Kidney (tissue), 14 donors: Measurements from ENCODE around the gene FCN2. TPM values are rescaled to one million over a fixed set of nuclear protein-coding genes. Genes with fewer than 3 reads are reported as not detected.

Source experiments
- DNase-seq, 5 donors: peaks; one replicate each; pipeline ENCODE4 v3.0.0-alpha.2; 2013 to 2020
- FAIRE-seq: peaks from 2 replicates; lab custom pipeline; 2012; peaks lifted over from hg19 to GRCh38; lab: Jason Lieb, UNC
- H3K27ac ChIP-seq, 2 donors: one replicate each; pipeline ENCODE4 v1.7.0; 2013; ENCODE audit warnings: low read depth in 2 of 2, low read length in 2 of 2, inconsistent platforms in 1 of 2
- H3K27me3 ChIP-seq: one replicate; pipeline ENCODE4 v1.7.1; 2013; ENCODE audit warnings: low read length, inconsistent platforms; ENCODE audit not compliant: control insufficient read depth, insufficient read depth
- H3K36me3 ChIP-seq, 3 donors: one replicate each; pipeline versions ENCODE4 v1.7.0 to v1.7.1; 2013; ENCODE audit warnings: low read length in 3 of 3, control low read depth in 1 of 3, inconsistent platforms in 1 of 3; ENCODE audit not compliant: insufficient read depth in 3 of 3, control insufficient read depth in 2 of 3
- H3K4me1 ChIP-seq, 3 donors: one replicate each; pipeline versions ENCODE4 v1.7.0 to v1.7.1; 2013; ENCODE audit warnings: low read length in 3 of 3, inconsistent platforms in 1 of 3, low read depth in 1 of 3; ENCODE audit not compliant: control insufficient read depth in 2 of 3, insufficient read depth in 2 of 3
- H3K4me3 ChIP-seq, 3 donors: one replicate each; pipeline versions ENCODE4 v1.7.0 to v1.8.1; 2013; ENCODE audit warnings: low read length in 3 of 3, control low read depth in 1 of 3, inconsistent platforms in 1 of 3
- H3K9ac ChIP-seq, 3 donors: one replicate each; pipeline versions ENCODE4 v1.7.0 to v1.7.1; 2013; ENCODE audit warnings: low read length in 3 of 3, control low read depth in 1 of 3, inconsistent platforms in 1 of 3
- H3K9me3 ChIP-seq, 3 donors: one replicate each; pipeline versions ENCODE4 v1.7.0 to v1.7.1; 2013; ENCODE audit warnings: low read length in 3 of 3, control low read depth in 1 of 3, inconsistent platforms in 1 of 3; ENCODE audit not compliant: control insufficient read depth in 2 of 3, insufficient read depth in 1 of 3
- CTCF ChIP-seq: IDR thresholded peaks from 3 replicates; pipeline ENCODE4 v1.5.1; 2012; ENCODE audit warnings: mild to moderate bottlenecking, moderate library complexity, borderline replicate concordance; ENCODE audit not compliant: insufficient read depth; ENCODE audit errors: extremely low read depth
- intact Hi-C: fragments of 100-400 bp; cut with DNase I; formaldehyde crosslinking; loops from one replicate; pipeline ENCODE4 v1.11.1; 2022
- polyA plus RNA-seq: library from polyadenylated mRNA; stranded (reverse); fragments of 350-450 nt; fragmentation: Illumina TruSeq; extraction: RNeasy Lipid Tissue Mini Kit (QIAGEN cat#74804); gene quantifications from one replicate; pipeline ENCODE4 v1.2.3, GENCODE V29; 2014; ENCODE audit warnings: low read depth, low replicate concordance; ENCODE audit not compliant: insufficient read depth
- total RNA-seq: library from RNA; stranded (reverse); fragmentation: NEBNext Ultra II Directional; extraction: Animal tissue kit (Norgen Biotek cat#: 25700); gene quantifications from one replicate; pipeline ENCODE4 v1.2.1, GENCODE V29; 2021
- donor health status: control.
- donor health status: control.
- donor health status: control.
- donor health status: control.
- donor health status: control.
- donor health status: DM: yes; HTN: yes; CAD: no.
- donor health status: Normal renal cell carcinoma (clear cell type).

Gene FCN2
- total and polyA plus RNA-seq, 2 donors from 2014 or later = 2.8 to 3.6 TPM

- H3K36me3 ChIP-seq = no peaks in the 10 kb centered on the region
- no peak overlapping the region for H3K27ac ChIP-seq
- TF ChIP-seq CTCF = no peak
- no peak overlapping the region for H3K4me3 ChIP-seq
- no peak for FAIRE-seq
- H3K9me3 ChIP-seq = no peaks in the 10 kb centered on the region
- H3K4me1 ChIP-seq = no peaks in the 10 kb centered on the region
- no peak overlapping the region for H3K9ac ChIP-seq
- peak in 1 of 5 donors; percentile 12 for DNase-seq
- intact Hi-C loops = no loop called here
- no peaks in the 10 kb centered on the region for H3K27me3 ChIP-seq
Observed at GRCh38 chr9:134889386-134890154, 9.0 kb downstream of the FCN2 start.

DNA sequence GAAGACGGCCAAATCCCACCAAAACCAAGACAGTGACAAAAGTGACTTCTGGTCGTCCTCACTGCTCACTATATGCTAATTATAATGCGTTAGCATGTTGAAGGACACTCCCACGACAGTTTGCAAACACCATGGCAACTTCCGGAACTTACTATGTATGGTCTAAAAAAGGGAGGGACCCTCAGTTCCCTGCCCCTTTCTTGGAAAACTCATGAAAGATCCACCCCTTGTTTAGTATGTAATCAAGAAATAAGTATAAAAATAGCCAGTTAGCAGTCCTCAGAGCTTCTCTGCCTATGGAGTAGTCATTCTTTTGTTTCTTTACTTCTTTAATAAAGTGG lies 9.5 kb downstream of the FCN2 start:
- H3K27ac ChIP-seq = no peak overlapping the region
- DNase-seq (no peak), FAIRE-seq (no peak)
- TF ChIP-seq CTCF = no peak
- H3K4me1 ChIP-seq = no peaks in the 10 kb centered on the region
- no peak overlapping the region for H3K9ac ChIP-seq
- no peaks in the 10 kb centered on the region for H3K36me3 ChIP-seq
- H3K9me3 ChIP-seq = no peaks in the 10 kb centered on the region
- intact Hi-C loops = no loop called here
- no peak overlapping the region for H3K4me3 ChIP-seq
- H3K27me3 ChIP-seq = no peaks in the 10 kb centered on the region

DNA sequence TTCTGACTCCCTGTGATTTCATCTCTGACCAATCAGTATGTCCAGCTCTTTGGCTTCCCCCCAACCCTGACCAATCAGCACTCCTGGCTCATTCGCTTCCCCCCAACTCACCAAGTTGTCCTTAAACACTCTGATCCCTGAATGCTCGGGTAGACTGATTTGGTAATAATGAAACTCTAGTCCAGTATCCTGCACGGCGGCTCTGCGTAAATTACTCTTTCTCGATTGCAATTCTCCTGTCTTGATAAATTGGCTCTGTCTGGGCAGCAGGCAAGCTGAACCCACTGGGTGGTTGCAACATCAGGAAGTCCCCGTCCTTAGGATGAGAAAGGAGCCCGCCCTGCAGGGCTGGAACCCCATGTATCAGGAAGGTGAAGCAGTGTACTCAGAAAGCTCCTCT lies 10.4 kb downstream of the FCN2 start:
- DNase-seq = peak in 2 of 5 donors; percentile 1 to 14
- FAIRE-seq = no peak
- Histone ChIP-seq H3K4me3 (no peak overlapping the region), H3K27ac (no peak overlapping the region), H3K9ac (no peak overlapping the region), H3K27me3 (no peaks in the 10 kb centered on the region), H3K9me3 (no peaks in the 10 kb centered on the region), H3K36me3 (no peaks in the 10 kb centered on the region), H3K4me1 (no peaks in the 10 kb centered on the region)
- no peak for TF ChIP-seq CTCF
- intact Hi-C loops = no loop called here
